KMS-11 (cell line): ENCODE data around the gene COQ9.

Experiments
- H2AFZ ChIP-seq: fragments of 200-600 bp; sonication (generic); 2 replicates; pipeline ENCODE4 v1.6.1; 2016; ENCODE audit warnings: antibody characterized with exemption, mixed run types, low read depth
- H3K27ac ChIP-seq: fragments of 200-600 bp; sonication (generic); 2 replicates; pipeline ENCODE4 v1.6.1; 2016; ENCODE audit warnings: mild to moderate bottlenecking, mixed run types
- H3K27me3 ChIP-seq: fragments of 200-600 bp; sonication (generic); 2 replicates; pipeline ENCODE4 v1.6.1; 2017; ENCODE audit warnings: mild to moderate bottlenecking, low read depth, mixed run types, moderate library complexity; ENCODE audit not compliant: insufficient read depth
- H3K36me3 ChIP-seq: fragments of 200-600 bp; sonication (generic); 2 replicates; pipeline ENCODE4 v1.6.1; 2017; ENCODE audit warnings: mild to moderate bottlenecking, mixed run types; ENCODE audit not compliant: insufficient read depth
- H3K4me1 ChIP-seq: fragments of 200-600 bp; sonication (generic); 2 replicates; pipeline ENCODE4 v1.6.1; 2016; ENCODE audit warnings: mild to moderate bottlenecking, low read depth, mixed run types; ENCODE audit not compliant: poor library complexity, severe bottlenecking
- H3K4me2 ChIP-seq: fragments of 200-600 bp; sonication (generic); 2 replicates; pipeline ENCODE4 v1.7.0; 2016; ENCODE audit warnings: mild to moderate bottlenecking, mixed run types
- H3K4me3 ChIP-seq: fragments of 200-600 bp; sonication (generic); IDR thresholded peaks from 2 replicates; pipeline ENCODE4 v1.6.1; 2017; ENCODE audit warnings: low read depth, low read length, mixed read lengths; ENCODE audit not compliant: insufficient read depth
- H3K79me2 ChIP-seq: fragments of 200-600 bp; sonication (generic); 2 replicates; pipeline ENCODE4 v1.6.1; 2016; ENCODE audit warnings: low read depth, mixed run types; ENCODE audit not compliant: insufficient read depth
- H3K9ac ChIP-seq: fragments of 200-600 bp; sonication (generic); 2 replicates; pipeline ENCODE4 v1.6.1; 2016; ENCODE audit warnings: mild to moderate bottlenecking, mixed run types
- H4K20me1 ChIP-seq: fragments of 200-600 bp; sonication (generic); 2 replicates; pipeline ENCODE4 v1.6.1; 2016; ENCODE audit warnings: mild to moderate bottlenecking, mixed run types; ENCODE audit not compliant: insufficient read depth
- CTCF ChIP-seq: fragments of 200-600 bp; sonication (generic); conservative IDR thresholded peaks from 2 replicates; pipeline ENCODE4 v1.6.1; 2017; ENCODE audit warnings: low read depth, mild to moderate bottlenecking, antibody characterized with exemption, low read length, moderate library complexity, mixed read lengths

Gene COQ9

DNA sequence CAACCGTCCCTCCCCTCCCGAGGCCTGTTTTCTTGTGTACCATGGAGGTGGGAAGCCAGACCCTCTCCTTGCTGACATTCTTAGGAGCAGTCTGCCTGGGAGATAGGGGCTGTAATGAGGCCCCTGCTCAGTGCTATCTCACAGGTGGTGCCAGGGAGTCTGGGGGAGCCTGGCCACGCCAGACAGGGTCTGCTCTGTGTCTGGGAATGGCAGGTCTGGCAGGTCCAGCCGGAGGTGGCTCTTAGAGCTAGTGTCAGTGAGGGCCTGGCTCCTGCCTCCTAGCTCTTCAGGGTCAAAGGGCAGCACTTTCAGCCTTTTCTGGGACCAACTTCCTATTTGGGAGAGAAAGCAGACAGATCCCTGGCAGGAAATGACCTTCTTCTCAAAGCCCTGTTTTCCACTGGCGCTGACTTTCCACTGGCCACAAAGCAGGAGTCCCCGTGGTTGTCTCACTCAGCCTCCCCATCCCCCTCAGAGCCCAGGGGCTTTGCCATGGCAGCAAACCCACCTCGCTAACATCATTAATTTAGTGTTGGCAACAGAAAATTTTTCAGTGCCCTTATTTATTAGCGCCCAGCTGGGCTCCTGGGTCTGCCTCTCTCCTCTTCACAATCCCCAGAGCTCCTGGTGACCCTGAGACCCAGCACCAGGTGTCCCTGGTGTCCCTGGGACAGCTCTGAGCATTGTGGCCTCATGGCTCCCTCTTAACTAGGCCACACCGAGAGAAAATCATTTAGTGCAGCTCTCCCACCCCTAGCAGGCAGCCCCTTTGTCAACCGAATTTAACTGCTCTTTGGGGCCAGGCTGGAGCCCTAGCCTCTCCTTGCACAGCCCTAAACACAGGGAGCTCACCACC is 63.0 kb downstream of the COQ9 start:
- TF ChIP-seq CTCF, result no peak
- H3K27me3 ChIP-seq, result no peaks in the 10 kb centered on the region

More for the DNA sequence above, 63.0 kb downstream of the COQ9 start:
- Histone ChIP-seq H3K9ac (no peak overlapping the region), H3K4me2 (no peak overlapping the region), H4K20me1 (no peaks in the 10 kb centered on the region), H3K27ac (no peak overlapping the region), H3K4me3 (no peak overlapping the region), H3K4me1 (no peaks in the 10 kb centered on the region), H3K79me2 (no peaks in the 10 kb centered on the region), H3K36me3 (no peaks in the 10 kb centered on the region), H2AFZ (no peak overlapping the region)
